ENCODE measurements around the gene RNU6-7.
A peak's percentile ranks its signal among the peaks of the same experiment; 100 is the strongest.

Gene RNU6-7

DNA sequence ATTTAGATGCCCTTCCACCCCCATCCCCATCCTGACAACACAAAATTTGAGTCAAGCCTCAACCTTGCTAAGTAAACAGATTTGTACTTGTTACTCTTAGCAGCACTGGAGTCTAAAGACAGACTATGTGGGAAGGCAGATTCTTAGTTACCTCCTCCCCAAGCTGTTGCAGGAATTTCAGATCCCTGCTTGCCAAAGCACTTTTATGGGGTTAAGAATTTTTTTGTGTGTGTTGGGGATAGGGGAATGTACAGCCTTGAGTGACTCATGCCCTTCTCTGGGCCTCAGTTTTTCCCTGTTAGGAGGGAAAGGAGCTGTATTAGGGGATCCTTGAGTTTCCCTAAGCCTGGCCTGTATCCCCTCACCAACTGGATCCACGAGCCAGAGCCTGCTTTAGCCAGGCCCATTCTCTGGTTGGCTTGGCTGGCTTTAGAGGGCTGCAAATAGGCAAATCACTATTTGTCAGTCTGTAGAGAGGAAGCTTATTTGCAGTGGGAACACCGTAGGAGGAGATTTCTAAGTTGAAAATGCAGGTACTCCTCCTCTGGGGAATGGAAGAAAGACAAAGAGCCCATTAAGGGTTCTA is 28.9 kb downstream of the RNU6-7 start:
- TF ChIP-seq, protein P1, sequence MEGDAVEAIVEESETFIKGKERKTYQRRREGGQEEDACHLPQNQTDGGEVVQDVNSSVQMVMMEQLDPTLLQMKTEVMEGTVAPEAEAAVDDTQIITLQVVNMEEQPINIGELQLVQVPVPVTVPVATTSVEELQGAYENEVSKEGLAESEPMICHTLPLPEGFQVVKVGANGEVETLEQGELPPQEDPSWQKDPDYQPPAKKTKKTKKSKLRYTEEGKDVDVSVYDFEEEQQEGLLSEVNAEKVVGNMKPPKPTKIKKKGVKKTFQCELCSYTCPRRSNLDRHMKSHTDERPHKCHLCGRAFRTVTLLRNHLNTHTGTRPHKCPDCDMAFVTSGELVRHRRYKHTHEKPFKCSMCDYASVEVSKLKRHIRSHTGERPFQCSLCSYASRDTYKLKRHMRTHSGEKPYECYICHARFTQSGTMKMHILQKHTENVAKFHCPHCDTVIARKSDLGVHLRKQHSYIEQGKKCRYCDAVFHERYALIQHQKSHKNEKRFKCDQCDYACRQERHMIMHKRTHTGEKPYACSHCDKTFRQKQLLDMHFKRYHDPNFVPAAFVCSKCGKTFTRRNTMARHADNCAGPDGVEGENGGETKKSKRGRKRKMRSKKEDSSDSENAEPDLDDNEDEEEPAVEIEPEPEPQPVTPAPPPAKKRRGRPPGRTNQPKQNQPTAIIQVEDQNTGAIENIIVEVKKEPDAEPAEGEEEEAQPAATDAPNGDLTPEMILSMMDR (conservative IDR thresholded peaks at IDR 0.05; ENCODE audit: low read depth, low read length), result no peak
- no peak overlapping the region for H3K4me3 ChIP-seq (ENCODE audit: low read depth, low read length)
- DNase-seq (ENCODE audit: low read depth), result peak; percentile 75

DNA sequence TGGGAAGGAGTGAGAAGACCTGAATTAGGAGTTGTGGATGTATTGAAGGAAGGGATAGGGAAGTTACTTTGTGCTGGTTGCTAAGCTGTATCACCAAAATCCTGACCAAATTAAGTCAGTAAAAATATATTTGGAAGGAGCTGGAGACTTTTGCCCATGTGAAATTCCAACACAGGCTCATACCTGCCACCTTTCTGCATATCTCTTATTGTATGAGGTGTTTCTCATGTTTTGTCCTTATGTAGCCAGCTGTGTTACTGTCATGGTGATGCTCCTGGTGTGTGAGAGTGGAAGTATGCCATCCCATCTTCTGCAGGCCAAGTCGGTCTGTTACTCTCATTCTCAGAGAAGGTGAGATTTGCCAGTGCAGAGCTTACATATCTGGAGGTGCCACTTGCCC is 30.6 kb downstream of the RNU6-7 start:
- no peak overlapping the region for H3K4me3 ChIP-seq (ENCODE audit: low read depth, low read length)
- TF ChIP-seq, protein P1 (conservative IDR thresholded peaks at IDR 0.05; ENCODE audit: low read depth, low read length), result no peak
- no peak for DNase-seq (ENCODE audit: low read depth)

DNA sequence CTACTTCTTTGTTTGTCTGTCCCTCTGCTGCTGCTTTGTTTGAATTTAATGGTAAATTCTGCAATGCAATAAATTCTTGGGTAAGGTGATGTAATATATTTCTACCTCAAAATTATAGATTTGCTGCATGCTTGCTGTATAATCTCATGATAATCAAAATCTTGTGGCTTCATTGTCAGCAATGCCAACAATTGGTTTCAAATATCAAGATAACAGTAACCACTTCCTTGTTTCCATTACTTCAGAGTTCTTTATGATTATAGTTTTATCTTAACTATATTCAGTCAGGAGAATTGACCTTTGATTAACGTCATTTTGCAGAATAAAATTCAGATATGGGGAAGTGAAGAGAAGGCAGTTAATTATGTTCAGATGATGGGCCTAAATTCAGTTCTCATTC is 31.4 kb downstream of the RNU6-7 start:
- no peak overlapping the region for H3K4me3 ChIP-seq (ENCODE audit: low read depth, low read length)
- TF ChIP-seq, protein P1 (conservative IDR thresholded peaks at IDR 0.05; ENCODE audit: low read depth, low read length), result no peak
- no peak for DNase-seq (ENCODE audit: low read depth)

DNA sequence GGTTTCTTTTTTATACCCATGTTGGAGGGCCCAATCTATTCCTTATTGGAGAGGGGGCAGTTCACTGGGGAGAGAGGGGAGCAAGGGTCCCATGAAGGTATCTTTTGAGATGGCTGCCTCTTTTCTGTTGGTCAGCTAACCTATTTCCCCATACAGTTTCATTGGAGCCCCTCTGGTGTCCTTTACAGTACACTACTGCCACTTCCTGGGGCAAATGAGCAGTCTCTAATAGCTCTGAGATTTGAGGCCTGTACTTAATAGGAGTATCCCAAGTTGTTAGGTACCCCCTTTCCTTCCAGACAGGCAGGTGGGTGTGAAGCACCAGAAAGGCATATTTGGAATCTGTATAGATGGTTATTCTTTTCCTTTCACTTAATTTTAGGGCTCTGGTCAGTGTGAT is 42.6 kb downstream of the RNU6-7 start:
- no peak overlapping the region for H3K4me3 ChIP-seq (ENCODE audit: low read depth, low read length)
- TF ChIP-seq, protein P1 (conservative IDR thresholded peaks at IDR 0.05; ENCODE audit: low read depth, low read length), result peak; percentile 44
- DNase-seq (ENCODE audit: low read depth), result peak; percentile 41

DNA sequence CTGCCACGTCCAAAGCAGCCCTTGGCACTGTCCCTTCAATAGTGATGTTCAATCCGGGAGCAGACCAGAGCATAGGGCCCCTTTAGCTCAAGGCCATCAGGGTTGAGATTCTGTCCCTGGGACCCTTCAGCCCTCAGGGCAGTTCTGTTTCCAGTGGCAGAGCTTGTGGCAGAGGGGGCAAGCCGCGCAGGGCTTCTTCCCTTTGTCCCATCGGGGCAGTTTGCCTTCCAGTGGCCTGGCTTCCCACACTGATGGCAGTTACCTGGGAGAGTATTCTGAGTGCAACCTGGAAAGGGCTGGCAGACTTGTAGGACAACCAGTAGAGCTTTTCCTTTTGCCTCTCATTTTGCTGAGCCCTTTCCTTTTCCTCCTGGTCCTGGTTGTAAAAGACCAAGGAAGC is 44.9 kb downstream of the RNU6-7 start:
- TF ChIP-seq, protein P1 (conservative IDR thresholded peaks at IDR 0.05; ENCODE audit: low read depth, low read length), result no peak
- H3K4me3 ChIP-seq (ENCODE audit: low read depth, low read length), result no peak overlapping the region
- DNase-seq (ENCODE audit: low read depth), result no peak

DNA sequence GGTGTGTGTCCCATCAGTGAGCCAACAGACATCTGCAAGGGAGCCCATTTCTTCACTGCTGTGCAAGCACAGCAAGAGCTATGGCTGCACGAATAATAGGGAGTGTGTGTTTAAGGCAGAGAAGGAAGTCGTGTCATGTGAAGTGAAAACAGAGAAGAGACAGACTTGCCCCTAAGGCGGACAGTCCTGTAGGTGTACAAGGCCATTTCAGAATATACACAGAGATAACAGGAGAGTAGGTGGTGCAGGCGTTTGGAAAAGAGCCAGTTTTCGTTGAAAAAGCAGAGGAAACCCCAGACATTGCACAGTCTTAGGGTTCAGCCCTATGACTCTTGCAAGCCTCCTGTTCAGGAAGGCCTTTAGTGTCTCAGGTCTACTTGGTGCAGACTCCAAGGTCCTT is 47.5 kb downstream of the RNU6-7 start:
- TF ChIP-seq, protein P1 (conservative IDR thresholded peaks at IDR 0.05; ENCODE audit: low read depth, low read length), result no peak
- H3K4me3 ChIP-seq (ENCODE audit: low read depth, low read length), result no peak overlapping the region
- DNase-seq (ENCODE audit: low read depth), result no peak

DNA sequence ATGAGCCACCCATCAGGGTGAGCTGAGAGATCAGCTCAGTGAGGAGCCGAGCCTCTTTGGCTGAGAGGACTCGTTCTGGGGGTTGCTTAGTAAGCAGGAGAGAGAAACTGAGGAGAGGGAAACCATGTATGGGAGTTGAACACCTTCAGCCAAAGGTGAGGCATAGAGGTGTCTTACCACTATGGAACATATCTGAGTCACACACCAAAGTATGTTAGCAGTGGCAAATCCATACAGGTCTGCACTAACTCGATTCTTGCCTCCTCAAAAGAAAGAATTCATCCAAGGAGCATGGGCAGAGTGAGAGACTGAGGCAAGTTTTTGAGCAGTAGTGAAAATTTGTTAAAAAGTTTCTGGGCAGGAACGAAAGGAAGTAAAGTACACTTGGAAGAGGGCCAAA is 47.9 kb downstream of the RNU6-7 start:
- no peak overlapping the region for H3K4me3 ChIP-seq (ENCODE audit: low read depth, low read length)
- TF ChIP-seq, protein P1 (conservative IDR thresholded peaks at IDR 0.05; ENCODE audit: low read depth, low read length), result no peak
- no peak for DNase-seq (ENCODE audit: low read depth)

Measured in choroid plexus epithelial cell (primary cell).